Sigmoid colon (tissue), 7 donors: ENCODE data around the gene BPI. TPM values are rescaled to one million over a fixed set of nuclear protein-coding genes. Genes with fewer than 3 reads are reported as not detected.
A peak's percentile ranks its signal among the peaks of the same experiment; 100 is the strongest.

ENCODE experiments used
- DNase-seq: peaks from one replicate; pipeline ENCODE4 v3.0.0-alpha.2; 2019
- H3K27ac ChIP-seq, 4 donors: fragments of 200-600 bp; sonication (generic); one replicate each; pipeline ENCODE4 v1.5.1; 2016 to 2019; ENCODE audit warnings: mild to moderate bottlenecking in 1 of 4
- H3K27me3 ChIP-seq, 3 donors: fragments of 200-600 bp; sonication (generic); one replicate each; pipeline ENCODE4 v1.5.1; 2019; ENCODE audit warnings: mild to moderate bottlenecking in 1 of 3
- H3K36me3 ChIP-seq, 4 donors: fragments of 200-600 bp; sonication (generic); one replicate each; pipeline ENCODE4 v1.5.1; 2016 to 2019
- H3K4me1 ChIP-seq, 4 donors: fragments of 200-600 bp; sonication (generic); one replicate each; pipeline ENCODE4 v1.5.1; 2017 to 2019
- H3K4me3 ChIP-seq, 4 donors: fragments of 200-600 bp; sonication (generic); one replicate each; pipeline ENCODE4 v1.5.1; 2017 to 2019; ENCODE audit warnings: mild to moderate bottlenecking in 2 of 4, moderate library complexity in 1 of 4
- H3K9me3 ChIP-seq, 4 donors: fragments of 200-600 bp in 3 of 4; sonication (generic) in 3 of 4; one replicate each; pipeline versions ENCODE4 v1.5.1 to v1.6.1; 2013 to 2019
- CTCF ChIP-seq, 4 experiments: fragments of 450-650 bp in 3 of 4; fragments of 200-600 bp in 1 of 4; IDR thresholded peaks; one replicate each; pipeline ENCODE4 v1.5.1; 2016 to 2019; ENCODE audit warnings: antibody characterized with exemption in 4 of 4, mild to moderate bottlenecking in 3 of 4, moderate library complexity in 2 of 4
- EP300 ChIP-seq, 4 donors: sonication (generic); formaldehyde crosslinking; IDR thresholded peaks; one replicate each; pipeline ENCODE4 v1.6.1; 2017; ENCODE audit warnings: antibody characterized with exemption in 4 of 4
- POLR2A ChIP-seq, 2 donors: fragments of 450-650 bp; IDR thresholded peaks; one replicate each; pipeline ENCODE4 v1.6.1; 2016; ENCODE audit warnings: antibody characterized with exemption in 2 of 2, mild to moderate bottlenecking in 2 of 2, moderate library complexity in 2 of 2
- POLR2AphosphoS5 ChIP-seq, 4 donors: sonication (generic); formaldehyde crosslinking; IDR thresholded peaks; one replicate each; pipeline ENCODE4 v1.6.1; 2017; ENCODE audit warnings: antibody characterized with exemption in 4 of 4
- WGBS, 2 donors: extraction: QIAGEN DNeasy Blood & Tissue Kit; methylation state at CpG; one replicate each; pipeline ENCODE4 v1.1.7; 2013; 5-methylcytosine and 5-hydroxymethylcytosine counted together
- intact Hi-C: fragments of 100-400 bp; cut with DNase I; formaldehyde crosslinking; loops from one replicate; pipeline ENCODE4 v1.15.1; 2023
- polyA plus RNA-seq, 3 donors: library from polyadenylated mRNA; stranded (reverse); fragments of 200-250 nt; gene quantifications; one replicate each; pipeline ENCODE4 v1.2.3, GENCODE V29; 2013
- total RNA-seq, 4 donors: library from RNA; depleted of rRNA; stranded (reverse); fragments of >200 nt; gene quantifications; one replicate each; pipeline ENCODE4 v1.1.0, GENCODE V29; 2016
- donor health status: healthy with polysubstance abuse.
- donor health status: Bipolar disorder and iron deficiency.
- donor health status: healthy.

BPI gene
- total and polyA plus RNA-seq, 7 donors = 0.09 to 0.99 TPM; not detected in 5

DNA sequence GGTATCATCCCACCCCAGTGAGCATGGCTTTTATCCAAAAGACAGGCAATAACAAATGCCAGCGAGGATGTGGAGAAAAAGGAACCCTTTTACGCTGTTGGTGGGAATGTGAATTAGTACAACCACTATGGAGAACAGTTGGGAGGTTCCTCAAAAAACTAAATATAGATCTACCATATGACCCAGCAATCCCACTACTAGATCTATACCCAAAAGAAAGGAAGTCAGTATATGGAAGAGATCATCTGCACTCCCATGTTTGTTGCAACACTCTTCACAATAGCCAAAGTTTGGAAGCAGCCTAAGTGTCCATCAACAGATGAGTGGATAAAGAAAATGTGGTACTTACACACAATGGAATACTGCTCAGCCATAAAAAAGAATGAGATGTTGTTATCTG, 37.5 kb upstream of the BPI start:
- Histone ChIP-seq H3K4me1 (peaks cover 0 to 11% (median 2%) of the 10 kb centered on the region in 4 donors), H3K9me3 (no peaks in the 10 kb centered on the region), H3K36me3 (no peaks in the 10 kb centered on the region), H3K27me3 (peaks cover 0 to 11% (median 0%) of the 10 kb centered on the region in 3 donors), H3K4me3 (no peak overlapping the region), H3K27ac (no peak overlapping the region)
- DNase-seq = no peak
- intact Hi-C loops = no loop called here
- TF ChIP-seq POLR2A (IDR thresholded peaks at IDR 0.05) (no peak), EP300 (IDR thresholded peaks at IDR 0.05) (no peak), CTCF (IDR thresholded peaks at IDR 0.05) (no peak), POLR2AphosphoS5 (IDR thresholded peaks at IDR 0.05) (no peak)
- 88 to 95% methylated on average over 2 of the region's 2 CpGs for WGBS, 2 donors

DNA sequence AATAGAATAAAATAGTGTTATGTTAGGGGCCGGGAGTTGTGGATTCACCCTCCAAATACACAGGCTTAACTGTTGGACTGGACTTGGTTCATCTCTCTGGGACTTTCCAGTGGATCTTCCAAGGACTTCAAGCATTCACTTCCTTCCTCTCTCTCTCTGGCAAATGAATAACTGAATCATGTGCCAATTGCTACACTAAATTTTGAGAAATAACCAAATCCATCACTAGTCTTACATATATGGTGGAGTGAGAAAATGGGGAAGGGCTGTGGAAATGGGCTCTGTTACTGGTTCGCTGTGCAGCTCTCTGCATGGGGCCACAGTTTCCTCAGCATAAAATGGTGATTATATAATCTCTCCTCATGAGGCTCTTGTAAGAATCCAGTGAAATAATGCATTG, 36.7 kb upstream of the BPI start:
- DNase-seq = peak; percentile 10
- no peaks in the 10 kb centered on the region for H3K36me3 ChIP-seq
- TF ChIP-seq POLR2AphosphoS5 (IDR thresholded peaks at IDR 0.05) (no peak), EP300 (IDR thresholded peaks at IDR 0.05) (no peak), CTCF (IDR thresholded peaks at IDR 0.05) (no peak), POLR2A (IDR thresholded peaks at IDR 0.05) (no peak)
- intact Hi-C loops = no loop called here
- peaks cover 0 to 7% (median 0%) of the 10 kb centered on the region in 3 donors for H3K27me3 ChIP-seq
- H3K9me3 ChIP-seq = no peaks in the 10 kb centered on the region
- WGBS, 2 donors = 74 to 81% methylated on average over 2 of the region's 2 CpGs
- no peak overlapping the region for H3K4me3 ChIP-seq
- H3K27ac ChIP-seq = no peak overlapping the region
- peaks cover 0 to 14% (median 4%) of the 10 kb centered on the region in 4 donors for H3K4me1 ChIP-seq

DNA sequence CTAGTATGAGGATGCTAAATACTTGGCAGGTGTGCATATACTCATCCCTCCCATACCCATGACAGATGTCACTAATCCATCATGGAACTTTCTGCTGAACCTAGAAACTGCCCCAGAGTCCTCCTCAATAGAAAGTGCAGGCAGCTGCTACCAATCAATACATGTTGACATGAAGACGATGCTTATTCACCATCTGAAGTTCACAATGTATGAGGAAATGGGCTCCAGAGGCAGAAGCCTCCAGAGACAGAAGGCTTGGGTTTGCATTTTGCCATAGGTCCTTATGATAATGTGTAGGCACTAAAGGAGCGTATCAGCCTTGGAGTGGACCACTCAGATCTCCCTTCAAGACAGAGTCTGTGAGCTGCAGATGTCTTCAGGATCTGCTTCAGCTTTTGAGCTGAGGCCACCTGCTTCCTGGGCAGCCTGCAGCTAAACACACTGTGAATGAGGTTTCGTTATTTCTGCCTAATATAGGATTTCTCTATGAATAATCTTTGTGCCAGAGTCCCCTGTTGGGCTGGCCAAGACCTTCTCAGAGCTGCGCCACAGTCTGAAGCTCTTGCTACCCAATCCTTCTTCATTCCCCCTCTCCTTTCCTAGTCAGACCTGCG, 35.9 kb upstream of the BPI start:
- intact Hi-C loops = no loop called here
- TF ChIP-seq POLR2A (IDR thresholded peaks at IDR 0.05) (no peak), CTCF (IDR thresholded peaks at IDR 0.05) (no peak), POLR2AphosphoS5 (IDR thresholded peaks at IDR 0.05) (no peak), EP300 (IDR thresholded peaks at IDR 0.05) (no peak)
- H3K27me3 ChIP-seq = no peaks in the 10 kb centered on the region
- no peaks in the 10 kb centered on the region for H3K36me3 ChIP-seq
- DNase-seq = peak; percentile 15
- H3K4me3 ChIP-seq = no peak overlapping the region
- H3K27ac ChIP-seq = no peak overlapping the region
- H3K4me1 ChIP-seq = peaks cover 0 to 14% (median 4%) of the 10 kb centered on the region in 4 donors
- 76 to 78% methylated on average over 5 of the region's 5 CpGs for WGBS, 2 donors
- no peaks in the 10 kb centered on the region for H3K9me3 ChIP-seq

DNA sequence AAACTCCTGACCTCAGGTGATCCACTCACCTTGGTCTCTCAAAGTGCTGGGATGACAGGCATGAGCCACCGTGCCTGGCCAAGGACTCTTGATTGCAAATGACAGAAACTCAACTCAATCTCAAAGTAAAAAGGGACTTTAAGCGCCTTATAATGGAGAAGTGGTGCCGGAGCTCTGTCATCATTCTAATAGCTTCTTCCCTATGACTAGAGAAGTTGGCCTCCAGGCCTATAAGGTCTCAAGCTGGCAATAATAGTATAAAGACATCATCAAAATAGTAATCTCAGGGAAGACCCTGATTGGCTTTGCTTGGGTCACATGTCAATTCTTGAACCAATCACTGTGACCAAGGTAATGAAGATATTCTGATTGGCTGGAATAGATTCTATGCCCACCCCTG, 34.9 kb upstream of the BPI start:
- no peak overlapping the region for H3K27ac ChIP-seq
- H3K4me1 ChIP-seq = peaks cover 0 to 14% (median 4%) of the 10 kb centered on the region in 4 donors
- DNase-seq = peak; percentile 15
- no peaks in the 10 kb centered on the region for H3K9me3 ChIP-seq
- 93 to 96% methylated on average over 3 of the region's 3 CpGs for WGBS, 2 donors
- intact Hi-C loops = no loop called here
- TF ChIP-seq EP300 (IDR thresholded peaks at IDR 0.05) (no peak), CTCF (IDR thresholded peaks at IDR 0.05) (no peak), POLR2AphosphoS5 (IDR thresholded peaks at IDR 0.05) (no peak), POLR2A (IDR thresholded peaks at IDR 0.05) (no peak)
- H3K27me3 ChIP-seq = no peaks in the 10 kb centered on the region
- no peaks in the 10 kb centered on the region for H3K36me3 ChIP-seq
- H3K4me3 ChIP-seq = no peak overlapping the region

- Histone ChIP-seq H3K36me3 (no peaks in the 10 kb centered on the region), H3K4me3 (no peak overlapping the region), H3K4me1 (peaks cover 0 to 14% (median 4%) of the 10 kb centered on the region in 4 donors), H3K27me3 (no peaks in the 10 kb centered on the region), H3K27ac (no peak overlapping the region), H3K9me3 (peaks cover 0 to 1% (median 0%) of the 10 kb centered on the region in 4 donors)
- DNase-seq = peak; percentile 28
- TF ChIP-seq POLR2A (IDR thresholded peaks at IDR 0.05) (no peak), POLR2AphosphoS5 (IDR thresholded peaks at IDR 0.05) (no peak), EP300 (IDR thresholded peaks at IDR 0.05) (no peak), CTCF (IDR thresholded peaks at IDR 0.05) (no peak)
- WGBS, 2 donors = 72 to 84% methylated on average over 6 of the region's 6 CpGs
- intact Hi-C loops = no loop called here
Observed at GRCh38 chr20:38269715-38270114, 34.2 kb upstream of the BPI start.
